Neural progenitor cell (in vitro differentiated cells): Measurements from ENCODE around the gene SLC13A4. TPM values are rescaled to one million over a fixed set of nuclear protein-coding genes. Genes with fewer than 3 reads are reported as not detected.
"Not testable (repeated sequence)": the region's sequence is repeated elsewhere in the genome, so short reads cannot be mapped to it uniquely, and the experiment has no call there.

ENCODE experiments used
- DNase-seq: peaks from one replicate; pipeline ENCODE4 v3.0.0-alpha.2; 2016; ENCODE audit warnings: low spot score
- H2AFZ ChIP-seq: fragments of 200-600 bp; sonication (generic); replicated peaks from 2 replicates; pipeline ENCODE4 v1.6.1; 2016; ENCODE audit warnings: antibody characterized with exemption
- H3F3A ChIP-seq: fragments of 200-600 bp; sonication (generic); 2 replicates; pipeline ENCODE4 v1.6.1; 2016; ENCODE audit warnings: antibody characterized with exemption, low read depth
- H3K27ac ChIP-seq: fragments of 200-600 bp; sonication (generic); 2 replicates; pipeline ENCODE4 v1.5.1; 2016; ENCODE audit warnings: mild to moderate bottlenecking
- H3K27me3 ChIP-seq: fragments of 200-600 bp; sonication (generic); 2 replicates; pipeline ENCODE4 v1.6.1; 2016; ENCODE audit warnings: mild to moderate bottlenecking, moderate library complexity
- H3K36me3 ChIP-seq: fragments of 200-600 bp; sonication (generic); 2 replicates; pipeline ENCODE4 v1.5.1; 2016
- H3K4me1 ChIP-seq: fragments of 200-600 bp; sonication (generic); 2 replicates; pipeline ENCODE4 v1.6.1; 2016; ENCODE audit warnings: mixed run types
- H3K4me2 ChIP-seq: fragments of 200-600 bp; sonication (generic); 2 replicates; pipeline ENCODE4 v1.6.1; 2016
- H3K4me3 ChIP-seq: fragments of 200-600 bp; sonication (generic); 2 replicates; pipeline ENCODE4 v1.5.1; 2016
- H3K79me2 ChIP-seq: fragments of 200-600 bp; sonication (generic); 2 replicates; pipeline ENCODE4 v1.6.1; 2016; ENCODE audit warnings: low read depth
- H3K9ac ChIP-seq: fragments of 200-600 bp; sonication (generic); 2 replicates; pipeline ENCODE4 v1.6.1; 2016
- H3K9me3 ChIP-seq: fragments of 200-600 bp; sonication (generic); 2 replicates; pipeline ENCODE4 v1.5.1; 2016; ENCODE audit warnings: low read depth
- H4K20me1 ChIP-seq: fragments of 200-600 bp; sonication (generic); 2 replicates; pipeline ENCODE4 v1.6.1; 2016; ENCODE audit warnings: low read depth
- H3K27ac Mint-ChIP-seq: 3 replicates; pipeline ENCODE4 v1.8.0; 2021; ENCODE audit warnings: mixed read lengths
- H3K27me3 Mint-ChIP-seq: 2 replicates; pipeline ENCODE4 v1.8.0; 2022; ENCODE audit warnings: low read depth, mild to moderate bottlenecking, inconsistent platforms, moderate library complexity, mixed read lengths; ENCODE audit not compliant: insufficient read depth
- H3K36me3 Mint-ChIP-seq: 3 replicates; pipeline ENCODE4 v1.8.0; 2021; ENCODE audit warnings: mixed read lengths
- H3K4me1 Mint-ChIP-seq: 3 replicates; pipeline ENCODE4 v1.8.0; 2021; ENCODE audit warnings: mixed read lengths
- H3K4me3 Mint-ChIP-seq: 3 replicates; pipeline ENCODE4 v1.8.0; 2021; ENCODE audit warnings: mild to moderate bottlenecking, moderate library complexity, mixed read lengths
- H3K9me3 Mint-ChIP-seq: 3 replicates; pipeline ENCODE4 v1.8.0; 2020; ENCODE audit warnings: mixed read lengths
- CTCF ChIP-seq: fragments of 200-600 bp; sonication (generic); IDR thresholded peaks from 2 replicates; pipeline ENCODE4 v1.5.1; 2017; ENCODE audit warnings: antibody characterized with exemption, mild to moderate bottlenecking
- EZH2 ChIP-seq: fragments of 200-600 bp; sonication (generic); IDR thresholded peaks from 2 replicates; pipeline ENCODE4 v1.6.1; 2017; ENCODE audit warnings: antibody characterized with exemption, mild to moderate bottlenecking, moderate library complexity
- EZH2phosphoT487 ChIP-seq: fragments of 200-600 bp; sonication (generic); IDR thresholded peaks from 2 replicates; pipeline ENCODE4 v1.6.1; 2017; ENCODE audit warnings: antibody characterized with exemption
- small RNA-seq: library from RNA; depleted of rRNA; stranded (forward); fragments of <200 nt; gene quantifications from one replicate; pipeline ENCODE3, GENCODE V24; 2015
- total RNA-seq: library from RNA; depleted of rRNA; stranded (reverse); fragments of >200 nt; gene quantifications from 2 replicates; pipeline ENCODE4 v1.2.3, GENCODE V29; 2015; ENCODE audit warnings: low replicate concordance

Gene SLC13A4
- total RNA-seq, 1 donor from 2014 or later: 0.28 TPM

GRCh38 chr7:135644154-135644553, 83.8 kb downstream of the SLC13A4 start:
- peaks cover 2% of the 10 kb centered on the region for H3K27me3 Mint-ChIP-seq
- H3K27me3 ChIP-seq: no peaks in the 10 kb centered on the region
- H3K4me1 ChIP-seq: no peaks in the 10 kb centered on the region
- no peaks in the 10 kb centered on the region for H3K79me2 ChIP-seq
- peak overlapping the region; percentile 25 for H3K27ac ChIP-seq
- H3K9ac ChIP-seq: no peak overlapping the region
- no peaks in the 10 kb centered on the region for H4K20me1 ChIP-seq
- H3K9me3 Mint-ChIP-seq: no peaks in the 10 kb centered on the region
- DNase-seq: no peak
- H3K27ac Mint-ChIP-seq: no peak overlapping the region
- H3F3A ChIP-seq: no peaks in the 10 kb centered on the region
- H3K9me3 ChIP-seq: no peaks in the 10 kb centered on the region
- H3K36me3 ChIP-seq: peaks cover 39% of the 10 kb centered on the region
- H3K4me3 Mint-ChIP-seq: no peak overlapping the region
- no peak overlapping the region for H2AFZ ChIP-seq
- no peak overlapping the region for H3K4me2 ChIP-seq
- no peak for TF ChIP-seq EZH2
- TF ChIP-seq CTCF: no peak
- TF ChIP-seq EZH2phosphoT487: no peak
- H3K4me3 ChIP-seq: no peak overlapping the region
- H3K36me3 Mint-ChIP-seq: peaks cover 28% of the 10 kb centered on the region
- no peaks in the 10 kb centered on the region for H3K4me1 Mint-ChIP-seq

- not testable (repeated sequence) for H3K4me1 Mint-ChIP-seq, H3K27me3 Mint-ChIP-seq, H2AFZ ChIP-seq, H3F3A ChIP-seq, H3K27ac ChIP-seq, H3K27me3 ChIP-seq, H3K9me3 ChIP-seq, H3K4me1 ChIP-seq, H3K9me3 Mint-ChIP-seq, H3K4me3 Mint-ChIP-seq, H4K20me1 ChIP-seq, DNase-seq, H3K4me2 ChIP-seq, H3K27ac Mint-ChIP-seq, H3K9ac ChIP-seq, H3K79me2 ChIP-seq, H3K4me3 ChIP-seq
- H3K36me3 Mint-ChIP-seq: peaks cover 37% of the 10 kb centered on the region
- peaks cover 47% of the 10 kb centered on the region for H3K36me3 ChIP-seq
Measured at GRCh38 chr7:135639690-135640089, 88.3 kb downstream of the SLC13A4 start.

- H3K27ac Mint-ChIP-seq: no peak overlapping the region
- no peaks in the 10 kb centered on the region for H3K9me3 Mint-ChIP-seq
Measured at GRCh38 chr7:135634191-135634878, 93.7 kb downstream of the SLC13A4 start.

More at GRCh38 chr7:135634191-135634878, 93.7 kb downstream of the SLC13A4 start:
- DNase-seq: no peak
- H3F3A ChIP-seq: no peaks in the 10 kb centered on the region
- peaks cover 45% of the 10 kb centered on the region for H3K36me3 ChIP-seq
- H3K36me3 Mint-ChIP-seq: peaks cover 36% of the 10 kb centered on the region
- no peaks in the 10 kb centered on the region for H3K27me3 Mint-ChIP-seq
- no peaks in the 10 kb centered on the region for H3K79me2 ChIP-seq
- H3K4me1 Mint-ChIP-seq: no peaks in the 10 kb centered on the region
- H3K27me3 ChIP-seq: no peaks in the 10 kb centered on the region
- TF ChIP-seq EZH2: no peak
- no peak for TF ChIP-seq EZH2phosphoT487
- no peak for TF ChIP-seq CTCF
- H3K27ac ChIP-seq: no peak overlapping the region
- no peak overlapping the region for H2AFZ ChIP-seq
- H4K20me1 ChIP-seq: no peaks in the 10 kb centered on the region
- no peak overlapping the region for H3K4me3 ChIP-seq
- no peak overlapping the region for H3K4me2 ChIP-seq
- no peaks in the 10 kb centered on the region for H3K4me1 ChIP-seq
- no peaks in the 10 kb centered on the region for H3K9me3 ChIP-seq
- H3K4me3 Mint-ChIP-seq: no peak overlapping the region
- no peak overlapping the region for H3K9ac ChIP-seq

Small RNAs within 50 kb of the gene (small RNA-seq; reads per million reads assigned to genes)
- gene RNU6-1154P: not detected

Other genes with a start within 250 kb of the SLC13A4 start
- gene CNOT4, start 218.1 kb downstream of the SLC13A4 start, total RNA-seq: 19.1 and 21.4 TPM in 2 replicates
- gene NUP205, start 170.3 kb downstream of the SLC13A4 start, total RNA-seq: 158 and 183 TPM in 2 replicates
- gene STMP1, start 65.7 kb downstream of the SLC13A4 start, total RNA-seq: 26.4 and 30.4 TPM in 2 replicates
- gene FAM180A, start 20.6 kb upstream of the SLC13A4 start, total RNA-seq: not detected in 2 replicates
- gene MTPN, start 249.2 kb upstream of the SLC13A4 start, total RNA-seq: 113 and 170 TPM in 2 replicates